ENCODE results near the gene MAGEC2.

- no peak for TF ChIP-seq TAF1 (IDR thresholded peaks at IDR 0.05; ENCODE audit: borderline replicate concordance, insufficient read depth, low read length)
- no peak for TF ChIP-seq SIN3A (IDR thresholded peaks at IDR 0.05; ENCODE audit: borderline replicate concordance, insufficient read depth, low read length)
- no peak for TF ChIP-seq POLR2AphosphoS5 (IDR thresholded peaks at IDR 0.05; ENCODE audit: low read depth, low read length)
- TF ChIP-seq, protein P1, sequence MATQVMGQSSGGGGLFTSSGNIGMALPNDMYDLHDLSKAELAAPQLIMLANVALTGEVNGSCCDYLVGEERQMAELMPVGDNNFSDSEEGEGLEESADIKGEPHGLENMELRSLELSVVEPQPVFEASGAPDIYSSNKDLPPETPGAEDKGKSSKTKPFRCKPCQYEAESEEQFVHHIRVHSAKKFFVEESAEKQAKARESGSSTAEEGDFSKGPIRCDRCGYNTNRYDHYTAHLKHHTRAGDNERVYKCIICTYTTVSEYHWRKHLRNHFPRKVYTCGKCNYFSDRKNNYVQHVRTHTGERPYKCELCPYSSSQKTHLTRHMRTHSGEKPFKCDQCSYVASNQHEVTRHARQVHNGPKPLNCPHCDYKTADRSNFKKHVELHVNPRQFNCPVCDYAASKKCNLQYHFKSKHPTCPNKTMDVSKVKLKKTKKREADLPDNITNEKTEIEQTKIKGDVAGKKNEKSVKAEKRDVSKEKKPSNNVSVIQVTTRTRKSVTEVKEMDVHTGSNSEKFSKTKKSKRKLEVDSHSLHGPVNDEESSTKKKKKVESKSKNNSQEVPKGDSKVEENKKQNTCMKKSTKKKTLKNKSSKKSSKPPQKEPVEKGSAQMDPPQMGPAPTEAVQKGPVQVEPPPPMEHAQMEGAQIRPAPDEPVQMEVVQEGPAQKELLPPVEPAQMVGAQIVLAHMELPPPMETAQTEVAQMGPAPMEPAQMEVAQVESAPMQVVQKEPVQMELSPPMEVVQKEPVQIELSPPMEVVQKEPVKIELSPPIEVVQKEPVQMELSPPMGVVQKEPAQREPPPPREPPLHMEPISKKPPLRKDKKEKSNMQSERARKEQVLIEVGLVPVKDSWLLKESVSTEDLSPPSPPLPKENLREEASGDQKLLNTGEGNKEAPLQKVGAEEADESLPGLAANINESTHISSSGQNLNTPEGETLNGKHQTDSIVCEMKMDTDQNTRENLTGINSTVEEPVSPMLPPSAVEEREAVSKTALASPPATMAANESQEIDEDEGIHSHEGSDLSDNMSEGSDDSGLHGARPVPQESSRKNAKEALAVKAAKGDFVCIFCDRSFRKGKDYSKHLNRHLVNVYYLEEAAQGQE (IDR thresholded peaks at IDR 0.05; ENCODE audit: insufficient read depth in 1 of 2, low read depth in 2 of 2, low read length in 2 of 2) = no peak
- no peak for TF ChIP-seq FOXP2 (optimal IDR thresholded peaks at IDR 0.05; ENCODE audit: borderline replicate concordance, extremely low read depth, extremely low read length, insufficient read depth)
These were observed 39.5 kb upstream of the MAGEC2 start for GRCh38 chrX:142244568-142244967.

Data from PFSK-1 (cell line).